ENCODE measurements around the gene KCNC1.

Gene KCNC1

DNA sequence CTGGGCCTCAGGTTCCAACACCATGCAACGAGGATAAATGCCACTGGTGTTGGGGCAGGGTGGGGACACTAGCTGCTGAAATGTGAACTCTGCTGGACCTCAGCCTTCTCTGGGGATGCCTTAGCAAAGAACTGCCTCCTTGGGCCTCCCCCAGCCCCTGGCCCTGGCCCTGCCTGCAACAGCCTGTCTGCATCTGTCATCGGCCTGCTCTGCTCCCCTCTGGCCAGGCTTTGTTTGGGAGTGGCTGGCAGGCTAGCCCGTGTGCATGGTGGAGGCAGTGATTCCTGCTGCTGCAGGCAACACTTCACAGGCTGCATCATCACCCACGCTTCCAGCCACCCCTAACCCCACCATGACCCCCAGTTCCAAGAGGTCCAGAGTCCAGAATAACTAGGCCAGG is 26.8 kb upstream of the KCNC1 start:
- Histone ChIP-seq H3K36me3 (ENCODE audit: insufficient read depth, low read length) (no peaks in the 10 kb centered on the region), H3K9me2 (replicated peaks; ENCODE audit: low read depth, low read length) (no peaks in the 10 kb centered on the region), H2AFZ (ENCODE audit: low read length) (no peak overlapping the region), H3K79me2 (ENCODE audit: insufficient read depth, low read length) (no peaks in the 10 kb centered on the region), H3K9me3 (ENCODE audit: insufficient read depth, low read depth, low read length) (no peaks in the 10 kb centered on the region), H3K4me2 (ENCODE audit: low read depth, low read length, poor library complexity, severe bottlenecking) (no peak overlapping the region), H4K20me1 (ENCODE audit: insufficient read depth, low read length, poor library complexity, severe bottlenecking) (no peaks in the 10 kb centered on the region), H3K4me3 (ENCODE audit: low read length, poor library complexity, severe bottlenecking) (no peak overlapping the region), H3K27me3 (ENCODE audit: insufficient read depth, low read length, poor library complexity, severe bottlenecking) (no peaks in the 10 kb centered on the region), H3K4me1 (ENCODE audit: insufficient read depth, low read length, poor library complexity, severe bottlenecking) (no peaks in the 10 kb centered on the region), H3F3A (ENCODE audit: low read depth) (no peaks in the 10 kb centered on the region), H3K9ac (ENCODE audit: low read depth, low read length, poor library complexity, severe bottlenecking) (no peak overlapping the region)
- TF ChIP-seq EZH2phosphoT487 (IDR thresholded peaks at IDR 0.05; ENCODE audit: borderline replicate concordance), result no peak
- TF ChIP-seq, protein P1, sequence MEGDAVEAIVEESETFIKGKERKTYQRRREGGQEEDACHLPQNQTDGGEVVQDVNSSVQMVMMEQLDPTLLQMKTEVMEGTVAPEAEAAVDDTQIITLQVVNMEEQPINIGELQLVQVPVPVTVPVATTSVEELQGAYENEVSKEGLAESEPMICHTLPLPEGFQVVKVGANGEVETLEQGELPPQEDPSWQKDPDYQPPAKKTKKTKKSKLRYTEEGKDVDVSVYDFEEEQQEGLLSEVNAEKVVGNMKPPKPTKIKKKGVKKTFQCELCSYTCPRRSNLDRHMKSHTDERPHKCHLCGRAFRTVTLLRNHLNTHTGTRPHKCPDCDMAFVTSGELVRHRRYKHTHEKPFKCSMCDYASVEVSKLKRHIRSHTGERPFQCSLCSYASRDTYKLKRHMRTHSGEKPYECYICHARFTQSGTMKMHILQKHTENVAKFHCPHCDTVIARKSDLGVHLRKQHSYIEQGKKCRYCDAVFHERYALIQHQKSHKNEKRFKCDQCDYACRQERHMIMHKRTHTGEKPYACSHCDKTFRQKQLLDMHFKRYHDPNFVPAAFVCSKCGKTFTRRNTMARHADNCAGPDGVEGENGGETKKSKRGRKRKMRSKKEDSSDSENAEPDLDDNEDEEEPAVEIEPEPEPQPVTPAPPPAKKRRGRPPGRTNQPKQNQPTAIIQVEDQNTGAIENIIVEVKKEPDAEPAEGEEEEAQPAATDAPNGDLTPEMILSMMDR (conservative IDR thresholded peaks at IDR 0.05; ENCODE audit: low read length), result no peak

DNA sequence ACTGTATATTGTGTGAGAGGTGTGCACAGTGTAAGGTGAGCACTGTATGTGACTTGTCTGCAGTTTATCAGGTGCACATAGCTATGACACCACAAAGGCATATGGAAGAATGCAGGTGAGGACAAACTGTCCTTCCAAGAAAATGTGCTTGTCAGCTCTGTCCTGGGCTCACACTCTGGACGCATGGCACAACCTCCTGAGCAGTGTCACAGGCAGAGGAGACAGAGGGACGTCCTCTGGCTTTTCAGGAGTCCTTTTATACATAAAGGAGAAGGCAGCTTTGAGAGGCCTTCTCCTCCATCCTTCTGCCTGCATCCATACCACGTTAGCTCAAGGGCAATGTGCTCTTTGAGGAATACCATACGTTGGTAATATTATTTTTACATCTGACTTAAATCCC is 22.7 kb upstream of the KCNC1 start:
- Histone ChIP-seq H3K9ac (ENCODE audit: low read depth, low read length, poor library complexity, severe bottlenecking) (no peak overlapping the region), H3K27me3 (ENCODE audit: insufficient read depth, low read length, poor library complexity, severe bottlenecking) (no peaks in the 10 kb centered on the region), H3K36me3 (ENCODE audit: insufficient read depth, low read length) (no peaks in the 10 kb centered on the region), H2AFZ (ENCODE audit: low read length) (no peak overlapping the region), H3K79me2 (ENCODE audit: insufficient read depth, low read length) (no peaks in the 10 kb centered on the region), H3K9me2 (replicated peaks; ENCODE audit: low read depth, low read length) (no peaks in the 10 kb centered on the region), H4K20me1 (ENCODE audit: insufficient read depth, low read length, poor library complexity, severe bottlenecking) (no peaks in the 10 kb centered on the region), H3K4me2 (ENCODE audit: low read depth, low read length, poor library complexity, severe bottlenecking) (no peak overlapping the region), H3K4me3 (ENCODE audit: low read length, poor library complexity, severe bottlenecking) (no peak overlapping the region), H3K9me3 (ENCODE audit: insufficient read depth, low read depth, low read length) (no peaks in the 10 kb centered on the region), H3K4me1 (ENCODE audit: insufficient read depth, low read length, poor library complexity, severe bottlenecking) (no peaks in the 10 kb centered on the region), H3F3A (ENCODE audit: low read depth) (no peaks in the 10 kb centered on the region)
- TF ChIP-seq EZH2phosphoT487 (IDR thresholded peaks at IDR 0.05; ENCODE audit: borderline replicate concordance), result no peak
- TF ChIP-seq, protein P1 (conservative IDR thresholded peaks at IDR 0.05; ENCODE audit: low read length), result no peak

DNA sequence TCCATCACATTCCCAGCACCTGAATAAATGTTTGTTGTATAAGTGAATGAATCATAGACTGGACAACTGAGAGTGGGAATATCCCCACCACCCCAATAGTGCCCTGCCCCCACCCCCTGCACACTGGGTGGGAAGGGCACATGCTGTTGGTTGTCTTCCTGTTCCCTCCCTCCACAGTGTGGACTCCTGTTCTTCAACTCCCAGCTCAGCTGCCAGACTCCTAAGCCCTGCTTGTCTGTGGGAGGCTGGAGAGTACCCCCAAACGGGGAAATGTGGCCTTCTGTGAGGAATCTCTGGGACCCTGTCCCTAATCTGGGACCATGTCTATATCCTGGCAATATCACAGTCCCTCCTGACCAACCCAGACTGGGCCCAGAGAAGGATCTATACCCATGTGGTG is 20.7 kb upstream of the KCNC1 start:
- Histone ChIP-seq H3K36me3 (ENCODE audit: insufficient read depth, low read length) (no peaks in the 10 kb centered on the region), H3K27me3 (ENCODE audit: insufficient read depth, low read length, poor library complexity, severe bottlenecking) (no peaks in the 10 kb centered on the region), H3K79me2 (ENCODE audit: insufficient read depth, low read length) (no peaks in the 10 kb centered on the region), H3K9me3 (ENCODE audit: insufficient read depth, low read depth, low read length) (no peaks in the 10 kb centered on the region), H3K4me2 (ENCODE audit: low read depth, low read length, poor library complexity, severe bottlenecking) (no peak overlapping the region), H4K20me1 (ENCODE audit: insufficient read depth, low read length, poor library complexity, severe bottlenecking) (no peaks in the 10 kb centered on the region), H3K4me3 (ENCODE audit: low read length, poor library complexity, severe bottlenecking) (no peak overlapping the region), H3K9me2 (replicated peaks; ENCODE audit: low read depth, low read length) (no peaks in the 10 kb centered on the region), H2AFZ (ENCODE audit: low read length) (no peak overlapping the region), H3K9ac (ENCODE audit: low read depth, low read length, poor library complexity, severe bottlenecking) (no peak overlapping the region), H3K4me1 (ENCODE audit: insufficient read depth, low read length, poor library complexity, severe bottlenecking) (no peaks in the 10 kb centered on the region), H3F3A (ENCODE audit: low read depth) (no peaks in the 10 kb centered on the region)
- TF ChIP-seq EZH2phosphoT487 (IDR thresholded peaks at IDR 0.05; ENCODE audit: borderline replicate concordance), result no peak
- TF ChIP-seq, protein P1 (conservative IDR thresholded peaks at IDR 0.05; ENCODE audit: low read length), result no peak

Data from Loucy (cell line).